HG03108 (cell line): Measurements from ENCODE around the gene RIMS4.

Source experiments
- ATAC-seq: cut with Tn5 transposase; IDR thresholded peaks from one replicate; pipeline ENCODE4 v1.9.1; 2021; ENCODE audit warnings: moderate library complexity; ENCODE audit not compliant: unreplicated experiment

RIMS4 gene

DNA sequence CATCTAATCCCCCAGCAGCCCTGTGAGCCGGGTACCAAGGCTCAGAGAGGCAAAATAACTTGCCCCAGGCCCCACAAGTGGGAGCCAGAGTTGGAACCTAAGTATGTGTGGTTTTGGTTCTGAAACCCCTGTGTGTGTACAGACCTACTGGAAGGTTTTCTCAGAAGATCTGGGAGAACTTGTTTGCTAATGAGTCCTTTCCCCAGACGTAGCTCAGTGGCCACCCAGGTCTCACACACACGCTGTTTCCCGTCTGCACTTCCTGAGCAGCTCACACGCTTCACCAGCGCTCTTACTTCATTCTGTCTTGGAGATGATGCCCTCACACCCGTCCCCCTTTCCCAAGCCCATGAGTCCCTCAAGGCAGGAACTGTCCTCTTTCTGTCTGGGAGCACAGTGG lies 87.0 kb downstream of the RIMS4 start:
- no peak for ATAC-seq

DNA sequence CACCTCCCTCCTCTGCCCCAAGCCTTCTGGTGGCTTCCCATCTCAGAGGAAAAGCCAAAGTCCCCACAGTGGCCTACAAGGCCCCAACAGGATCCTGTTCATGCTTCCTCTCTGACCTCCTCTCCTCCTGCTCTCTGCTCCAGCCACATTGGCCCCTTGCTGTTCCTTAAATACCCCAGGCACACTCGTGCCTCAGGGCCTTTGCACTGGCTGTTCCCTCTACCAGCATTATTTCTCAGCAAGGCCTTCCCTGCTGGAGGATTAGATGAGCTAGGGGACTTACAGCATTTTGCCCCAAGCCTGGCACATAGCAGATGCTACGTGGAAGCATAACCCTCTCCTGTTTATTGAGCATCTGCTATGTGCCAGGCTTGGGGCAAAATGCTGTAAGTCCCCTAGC lies 87.4 kb downstream of the RIMS4 start:
- no peak for ATAC-seq

DNA sequence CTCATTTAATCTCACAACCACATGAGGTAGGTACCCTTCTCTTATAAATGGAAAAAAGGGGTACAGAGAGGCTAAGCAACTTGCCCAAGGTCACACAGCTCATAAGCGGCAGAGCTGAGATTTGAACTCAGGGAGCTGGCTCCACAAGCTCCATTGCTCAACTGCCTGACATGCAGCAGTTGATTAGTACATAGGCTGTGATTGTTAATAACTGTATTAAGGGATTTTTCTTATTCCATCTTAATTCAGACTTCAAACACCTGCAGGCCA lies 88.6 kb downstream of the RIMS4 start:
- no peak for ATAC-seq

DNA sequence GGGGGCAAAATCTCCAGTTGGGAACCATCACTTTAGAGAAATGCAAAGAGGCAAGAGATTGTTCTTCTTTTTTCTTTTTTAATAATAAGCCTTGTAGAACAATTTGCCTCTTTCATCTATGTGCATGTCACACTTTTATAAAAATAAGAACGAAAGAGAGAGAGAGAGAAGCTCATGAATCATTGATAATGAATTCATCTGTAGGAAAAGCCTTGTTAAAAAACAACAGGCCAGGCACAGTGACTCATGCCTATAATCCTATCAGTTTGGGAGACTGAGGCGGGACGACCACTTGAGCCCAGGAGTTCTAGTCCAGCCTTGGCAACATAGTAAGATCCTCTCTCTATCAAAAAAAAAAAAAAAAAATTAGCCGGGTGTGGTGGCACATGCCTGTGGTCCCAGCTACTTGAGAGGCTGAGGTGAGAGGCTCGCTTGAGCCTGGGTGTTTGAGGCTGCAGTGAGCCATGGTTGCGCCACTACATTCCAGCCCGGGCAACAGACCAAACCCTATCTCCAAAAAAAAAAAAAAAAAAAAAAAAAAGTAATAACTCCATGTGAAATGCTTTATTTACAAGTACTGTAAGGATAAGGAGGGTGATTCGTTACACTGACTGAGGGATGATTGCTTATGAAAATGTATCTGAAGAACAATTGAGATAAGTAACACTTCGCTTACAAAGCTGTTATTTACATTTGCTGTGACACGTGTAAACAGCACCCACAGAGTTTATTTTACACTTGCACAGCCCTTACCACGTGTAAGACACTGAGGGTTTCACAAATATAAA lies 89.2 kb downstream of the RIMS4 start:
- ATAC-seq: no peak

DNA sequence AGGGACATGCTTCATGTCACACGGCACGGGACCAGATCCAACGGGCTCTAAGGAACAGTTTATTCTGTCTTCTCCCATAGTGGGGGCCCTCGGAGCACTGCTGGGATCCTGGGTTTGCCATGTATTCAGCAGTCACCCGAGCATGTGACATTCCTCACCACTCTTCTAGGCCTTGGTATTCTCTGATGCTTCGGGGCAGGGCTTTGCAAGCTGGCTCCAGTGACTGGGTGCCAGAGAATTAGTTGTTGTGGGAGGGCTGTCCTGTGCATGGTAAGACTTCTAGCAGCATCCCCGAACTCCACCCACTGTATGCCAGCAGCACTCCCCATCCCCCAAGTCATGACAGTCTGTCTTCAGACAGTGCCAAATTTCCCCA lies 89.7 kb downstream of the RIMS4 start:
- ATAC-seq: no peak

DNA sequence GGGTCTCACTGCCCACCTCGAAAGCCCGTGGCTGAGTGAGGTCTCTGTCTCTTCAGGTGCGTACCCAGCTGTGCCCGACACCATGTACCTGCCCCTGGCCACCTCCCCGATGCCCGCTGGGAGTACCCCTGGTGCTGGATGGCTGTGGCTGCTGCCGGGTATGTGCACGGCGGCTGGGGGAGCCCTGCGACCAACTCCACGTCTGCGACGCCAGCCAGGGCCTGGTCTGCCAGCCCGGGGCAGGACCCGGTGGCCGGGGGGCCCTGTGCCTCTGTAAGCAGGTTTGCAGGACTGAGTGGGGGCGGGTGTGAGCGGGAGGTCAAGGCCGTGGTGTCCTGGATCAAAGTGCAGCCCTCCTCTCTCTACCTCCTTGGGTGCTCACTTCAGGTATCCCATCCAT lies 90.5 kb downstream of the RIMS4 start:
- no peak for ATAC-seq

DNA sequence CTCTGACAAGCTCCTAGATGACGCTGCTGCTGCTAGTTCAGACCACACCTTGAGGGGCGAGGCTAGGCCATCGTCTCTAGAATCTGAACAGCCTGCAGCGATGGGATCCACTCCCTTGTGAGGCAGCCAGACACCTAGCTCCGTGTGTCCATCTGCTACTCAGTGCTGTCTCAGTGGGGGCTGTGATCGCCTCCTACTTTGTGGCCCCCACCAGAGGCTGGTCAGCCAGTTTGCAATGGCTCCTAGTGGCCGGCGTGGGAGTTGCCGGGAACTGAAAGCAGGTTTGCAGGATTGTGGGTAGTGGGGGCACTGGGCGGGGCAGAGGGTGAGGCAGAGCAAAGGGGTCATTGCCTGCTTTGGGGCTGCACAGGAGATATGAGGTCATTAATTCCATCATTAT lies 92.4 kb downstream of the RIMS4 start:
- ATAC-seq: no peak

DNA sequence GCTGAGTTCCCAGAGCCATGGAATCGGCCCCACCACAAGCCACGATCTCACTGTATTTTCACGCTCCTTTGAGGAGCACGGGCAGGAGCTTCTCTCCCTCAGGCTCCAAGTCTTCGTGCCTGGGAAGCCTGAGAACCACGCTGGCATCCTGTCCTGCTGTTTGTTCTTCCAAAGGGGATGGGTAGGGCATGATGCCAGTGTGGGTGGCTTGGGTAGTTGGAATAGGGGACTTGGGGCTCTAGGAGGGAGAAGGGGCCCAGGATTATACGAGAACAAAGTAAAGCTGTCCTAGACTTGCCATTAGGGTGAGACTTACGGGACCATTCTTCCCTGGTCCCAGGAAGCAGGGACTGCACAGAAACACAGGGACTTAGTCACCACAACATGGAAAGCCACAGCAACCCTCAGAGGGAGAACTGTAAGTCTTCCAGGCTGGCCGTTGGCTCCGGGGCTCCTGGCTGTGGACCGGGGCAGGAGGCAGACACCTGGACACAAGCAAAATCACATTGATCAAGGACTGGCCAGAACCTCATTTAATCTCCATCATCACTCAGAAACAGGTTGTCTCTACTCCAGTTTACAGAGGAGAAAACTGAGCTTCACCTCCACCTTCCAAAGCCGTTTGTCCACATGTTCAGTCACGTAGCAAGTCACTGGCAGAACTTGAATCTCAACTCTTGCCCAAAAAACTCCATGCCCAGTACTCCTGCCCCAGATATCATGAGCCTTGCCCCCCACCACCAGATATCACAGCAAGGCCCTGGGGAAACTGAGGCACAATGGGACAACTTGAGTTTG lies 93.8 kb downstream of the RIMS4 start:
- no peak for ATAC-seq

DNA sequence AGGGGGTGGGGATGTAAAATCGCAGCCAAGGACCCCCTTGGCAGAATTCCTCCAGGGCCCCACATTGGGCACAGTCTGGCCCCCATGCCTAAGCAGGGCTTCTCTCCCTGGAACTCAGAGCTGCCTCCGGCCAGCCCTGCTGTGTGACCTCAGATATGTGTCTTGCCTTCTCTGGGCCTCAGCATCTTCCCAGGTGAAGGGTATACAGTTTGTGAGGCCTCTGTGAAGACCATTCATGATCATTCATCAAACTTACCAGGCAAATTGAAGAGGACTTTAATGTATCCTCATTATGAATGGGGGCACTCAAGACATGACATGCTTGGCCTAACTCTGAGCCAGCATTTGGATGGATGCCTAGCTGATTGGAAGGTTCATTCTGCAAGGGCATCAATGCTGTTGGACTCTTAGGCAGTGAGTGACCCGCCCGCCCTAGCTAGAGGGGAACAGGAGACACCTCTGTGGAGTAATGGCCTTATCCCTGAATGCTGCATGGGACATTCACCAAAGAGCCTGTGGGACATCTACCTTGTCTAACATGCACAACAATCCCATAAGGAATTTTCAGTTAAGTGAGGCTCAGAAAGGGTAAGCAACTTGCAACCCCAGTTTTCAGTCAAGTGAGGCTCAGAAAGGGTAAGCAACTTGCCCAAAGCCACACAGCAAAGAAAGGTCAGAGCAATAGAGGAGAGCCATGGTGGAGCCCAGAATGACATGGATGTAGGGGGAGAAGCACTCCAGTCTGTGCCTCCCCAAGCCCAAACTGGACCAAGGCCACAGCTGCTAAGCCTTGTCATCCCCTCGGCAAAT lies 94.6 kb downstream of the RIMS4 start:
- ATAC-seq: no peak

DNA sequence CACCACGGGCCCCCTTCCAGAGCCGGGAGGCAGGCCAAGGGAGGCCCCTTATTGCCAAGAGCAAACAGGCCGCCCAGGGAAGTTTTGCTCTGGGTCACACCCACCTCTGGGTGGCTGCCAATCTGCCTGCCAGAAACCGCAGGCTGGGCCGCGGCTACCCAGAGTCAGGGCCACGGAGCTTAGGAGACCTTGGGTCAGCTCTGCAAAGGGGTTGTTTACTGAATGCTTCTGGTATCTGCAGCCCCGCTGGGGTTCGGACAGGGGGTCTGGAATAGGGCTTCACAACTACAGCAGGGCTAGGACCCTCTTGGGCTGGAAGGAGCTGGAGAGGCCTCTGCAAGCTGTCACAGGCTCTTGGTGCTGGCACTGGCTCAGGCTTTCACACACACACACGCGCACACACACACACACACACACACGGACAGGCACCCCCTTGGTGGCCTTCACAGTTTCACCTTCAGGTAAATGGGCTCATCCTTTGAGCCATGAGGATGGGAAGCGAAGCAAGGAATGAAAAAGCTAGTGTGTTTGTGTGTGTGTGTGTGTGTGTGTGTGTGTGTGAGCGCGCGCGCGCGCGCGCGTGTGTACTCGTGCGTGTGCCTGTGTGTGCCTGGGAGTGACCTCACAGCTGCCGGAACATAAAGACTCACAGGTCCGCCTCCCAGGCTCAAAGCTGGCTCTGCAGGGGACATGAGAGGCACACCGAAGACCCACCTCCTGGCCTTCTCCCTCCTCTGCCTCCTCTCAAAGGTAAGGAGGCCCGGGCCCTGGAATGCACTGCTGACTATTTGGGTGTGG lies 95.4 kb downstream of the RIMS4 start, which contains the start of gene CCN5:
CCN5 (plus strand) TSS at position 669 of the 798 bp plus-strand sequence; CDS start at position 691, 22 bp downstream.
- no peak for ATAC-seq

DNA sequence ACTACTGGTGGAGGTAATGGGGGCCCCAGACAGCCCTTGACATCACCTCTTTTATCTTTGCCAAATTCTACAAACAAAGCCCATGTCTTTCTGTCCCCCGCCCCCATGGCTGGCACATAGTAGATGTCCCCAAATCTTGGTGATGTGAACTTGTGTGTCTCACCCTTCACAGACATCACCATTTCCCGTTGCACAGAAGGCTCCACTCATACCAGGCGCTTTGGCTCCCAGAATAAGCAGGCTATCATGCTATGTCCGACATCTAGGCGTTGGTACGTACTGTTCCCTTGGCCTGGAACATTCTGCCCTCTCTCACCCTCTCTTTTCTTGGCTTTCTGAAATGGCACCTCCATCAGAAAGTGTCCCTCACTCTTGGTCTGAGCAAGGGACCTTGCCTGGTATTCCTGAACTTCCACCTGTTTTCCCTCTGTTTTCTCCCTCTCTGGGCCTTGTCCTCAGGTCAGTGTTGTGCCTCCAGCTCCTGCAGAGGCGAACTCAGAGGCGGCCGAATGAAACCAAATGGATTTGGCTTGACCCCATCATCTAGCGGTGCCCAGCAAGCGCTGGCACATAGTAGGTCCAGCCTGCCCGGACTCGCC lies 96.1 kb downstream of the RIMS4 start:
- ATAC-seq: no peak

DNA sequence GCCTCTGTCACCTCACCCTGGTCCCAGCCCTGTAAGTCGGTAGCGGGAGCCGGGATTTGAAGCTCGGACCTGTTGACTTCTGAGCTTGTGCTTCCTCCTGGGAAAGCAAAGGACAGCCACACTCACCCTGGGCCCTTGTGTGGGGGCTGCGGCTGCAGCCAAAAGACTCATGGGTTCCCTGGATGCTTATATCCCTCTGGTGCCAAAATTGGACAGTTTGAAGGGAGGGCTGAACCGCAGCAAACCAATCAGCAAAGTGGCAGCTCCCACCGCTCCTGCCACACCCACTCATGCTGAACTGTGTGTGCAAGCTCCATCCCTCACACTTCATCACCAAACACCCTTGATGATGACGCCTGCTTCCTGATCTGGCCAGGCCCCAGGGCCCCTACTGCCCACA lies 99.1 kb downstream of the RIMS4 start:
- ATAC-seq: no peak

DNA sequence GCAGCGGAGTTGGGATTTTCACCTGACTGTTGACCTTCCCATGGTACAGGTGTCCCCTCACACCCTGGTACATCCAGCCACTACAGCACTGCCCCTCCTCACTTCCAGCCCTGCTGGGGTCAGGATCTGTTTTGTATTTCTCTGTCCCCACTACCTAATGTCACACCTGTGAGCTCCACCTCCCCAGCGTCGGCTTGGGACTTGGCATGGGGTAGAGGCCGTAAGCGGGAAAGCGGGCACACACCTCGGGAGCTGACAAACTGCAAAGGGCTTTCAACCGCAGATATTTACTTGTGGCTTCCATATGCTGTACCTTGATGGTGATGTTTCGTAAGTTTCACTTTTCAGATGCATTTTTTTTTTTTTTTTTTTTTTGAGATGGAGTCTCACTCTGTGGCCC lies 100.5 kb downstream of the RIMS4 start:
- ATAC-seq: no peak

DNA sequence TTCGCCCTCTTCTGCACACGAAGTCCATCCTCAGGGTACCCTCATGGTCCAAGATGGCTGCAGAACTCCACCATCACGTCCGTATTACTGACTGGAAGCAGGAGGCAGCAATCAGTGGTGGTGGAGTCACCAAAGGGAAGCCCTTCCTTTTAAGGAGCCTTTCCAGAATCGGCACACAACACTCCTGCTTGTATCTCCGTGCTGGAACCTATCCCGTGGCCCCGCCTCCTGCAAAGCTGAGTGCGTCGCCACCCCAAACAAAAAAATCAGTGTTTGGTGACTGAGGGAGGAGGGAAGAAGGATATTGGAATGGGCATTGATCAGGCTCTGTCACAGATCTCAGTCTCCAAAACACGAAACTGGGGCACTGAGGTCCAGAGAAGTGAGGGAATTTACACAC lies 101.0 kb downstream of the RIMS4 start:
- ATAC-seq: no peak

DNA sequence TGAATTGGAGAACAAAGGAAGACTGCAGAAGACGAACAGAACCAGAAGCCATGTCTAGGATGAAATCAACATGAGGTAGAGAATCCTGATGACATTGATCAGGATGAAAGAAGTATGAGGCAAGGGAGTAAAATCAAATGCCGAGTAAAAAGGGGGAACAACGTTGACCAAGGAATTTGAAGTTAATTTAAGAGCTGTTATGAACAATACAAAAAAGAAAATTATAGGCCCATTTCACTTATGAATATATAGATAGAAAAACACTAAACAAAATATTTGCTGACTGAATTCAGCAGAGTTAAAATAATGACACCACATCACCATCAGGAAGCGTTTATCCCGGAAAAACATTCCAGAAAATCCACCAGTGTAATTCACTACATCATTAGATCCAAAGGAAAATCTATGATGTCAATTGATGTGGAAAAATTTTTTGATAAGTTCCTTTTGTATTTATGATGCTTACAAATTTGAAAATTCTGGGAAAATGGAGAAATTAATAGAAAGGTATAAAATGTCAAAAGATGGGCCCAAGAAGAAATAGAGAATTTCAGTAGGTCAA lies 103.2 kb downstream of the RIMS4 start:
- ATAC-seq: no peak

DNA sequence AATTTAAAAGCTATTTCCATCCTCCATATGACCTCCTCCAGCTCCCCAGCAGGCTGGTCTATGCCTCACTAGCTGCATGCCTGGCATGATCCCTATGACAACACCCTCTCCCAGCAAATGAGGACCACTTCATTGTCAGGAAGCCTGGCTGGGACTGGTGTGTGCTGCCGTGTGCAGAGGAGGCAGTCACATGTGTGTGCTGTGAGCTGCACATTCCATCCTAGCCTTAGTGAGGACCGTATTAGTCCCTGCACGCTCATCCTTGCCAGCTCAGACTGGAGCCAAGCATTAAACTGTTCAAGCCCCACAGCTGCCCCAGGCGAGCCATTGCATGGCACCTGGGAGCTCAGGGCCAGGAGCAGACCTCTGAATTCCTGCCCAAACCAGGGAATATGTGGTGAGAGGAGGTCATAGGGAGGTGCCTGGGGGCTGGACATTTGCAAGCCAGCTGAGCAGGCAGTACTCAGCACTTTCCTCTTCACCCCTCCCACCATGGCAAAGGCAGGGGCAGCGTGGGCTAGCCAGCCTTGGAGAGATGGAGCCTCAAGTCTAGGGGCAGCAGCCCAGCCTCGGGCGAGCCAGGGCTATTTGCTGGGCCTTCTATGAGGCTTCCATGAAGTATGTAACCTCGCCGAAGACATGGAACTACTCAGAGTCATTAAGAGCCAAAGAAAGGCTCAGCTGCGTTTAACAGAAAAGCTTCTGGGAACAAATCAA lies 103.9 kb downstream of the RIMS4 start:
- no peak for ATAC-seq

DNA sequence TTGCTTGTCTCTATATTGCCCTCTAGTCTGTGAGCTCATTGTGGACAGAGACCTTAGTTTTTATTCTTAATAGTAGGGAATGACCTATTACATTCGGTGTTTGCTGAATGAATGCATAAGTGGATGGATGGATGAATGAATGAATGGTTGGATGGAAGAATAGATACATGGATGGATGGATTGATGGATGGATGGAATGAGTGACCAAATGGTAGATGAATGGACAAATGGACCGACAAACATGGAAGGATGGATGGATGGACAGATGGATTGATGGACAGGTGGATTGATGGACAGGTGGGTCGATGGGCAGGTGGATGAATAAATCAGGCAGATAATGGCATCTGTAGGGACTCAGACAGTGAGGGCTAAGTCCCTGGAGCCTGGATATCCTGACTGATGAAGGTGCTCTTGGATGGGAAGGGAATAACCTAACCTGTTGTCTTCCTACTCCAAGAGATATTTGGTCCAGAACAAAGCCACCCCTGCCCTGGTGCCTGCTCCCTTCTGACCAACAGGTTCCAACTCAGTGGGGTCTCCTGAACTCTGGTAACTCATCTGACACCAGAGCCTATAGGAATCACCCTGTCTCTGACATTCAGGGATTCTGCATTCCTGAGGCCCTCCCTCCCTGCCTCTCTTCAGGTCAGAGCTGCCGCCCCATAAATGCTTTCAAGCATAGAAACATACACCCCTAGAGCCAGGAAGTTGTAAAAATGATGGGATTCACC lies 104.8 kb downstream of the RIMS4 start:
- no peak for ATAC-seq

DNA sequence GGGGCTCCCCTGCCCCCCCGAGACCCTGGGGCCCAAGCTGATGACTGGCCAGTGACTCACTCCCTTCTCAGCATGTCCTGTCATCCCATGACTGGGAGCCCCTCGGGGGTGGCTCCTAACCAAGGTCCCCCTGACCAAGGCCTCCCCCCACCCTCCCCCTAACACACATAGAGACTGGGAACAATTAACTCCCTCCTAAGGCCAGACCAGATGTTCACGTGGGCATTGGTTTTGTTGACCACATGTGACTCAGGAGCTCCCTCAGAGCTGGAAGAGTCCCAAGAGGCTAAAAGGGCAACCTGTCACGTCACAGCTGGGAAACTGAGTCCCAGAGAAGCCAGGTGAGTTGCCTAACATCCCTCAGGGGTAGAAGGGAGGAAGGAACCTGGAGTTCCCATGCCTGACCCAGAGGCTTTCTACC lies 105.8 kb downstream of the RIMS4 start:
- no peak for ATAC-seq

DNA sequence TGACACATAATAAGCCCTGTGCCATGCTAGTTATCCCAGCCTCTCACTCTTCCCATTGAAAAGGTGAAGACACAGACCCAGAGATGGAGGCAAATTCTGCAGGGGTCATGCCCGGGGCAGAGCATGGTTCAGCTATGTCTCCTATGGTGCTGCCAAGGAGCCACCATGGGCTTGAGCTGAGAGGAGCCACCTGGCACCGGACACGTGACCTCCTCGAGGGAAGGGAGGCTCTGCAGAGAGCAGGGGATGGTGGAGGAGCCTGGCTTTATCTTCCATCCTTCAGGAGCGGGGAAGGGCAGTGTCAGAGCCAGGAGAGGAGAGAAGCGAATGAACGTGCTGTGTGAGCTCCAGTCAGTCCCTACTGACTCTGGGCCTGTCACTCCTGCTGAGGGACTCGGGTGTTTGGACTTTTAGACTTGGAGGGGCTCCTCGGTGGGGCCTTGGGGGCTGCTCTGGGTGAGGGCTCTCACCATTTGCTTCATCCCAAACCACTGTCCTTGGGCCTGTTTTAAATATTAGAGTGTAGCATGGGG lies 106.3 kb downstream of the RIMS4 start:
- no peak for ATAC-seq
